Natural killer cell (primary cell): Measurements from ENCODE around the gene GTF2A1L. TPM values are rescaled to one million over a fixed set of nuclear protein-coding genes. Genes with fewer than 3 reads are reported as not detected.

Experiments used
- ATAC-seq, 3 donors: fragments of 150-1000 bp in 2 of 3; fragments of 200-7000 bp in 1 of 3; cut with Tn5 transposase; 1 replicate in 1 of 3; 2 replicates in 2 of 3; pipeline ENCODE4 v1.10.0; 2021; ENCODE audit warnings: mild to moderate bottlenecking in 2 of 3, moderate library complexity in 2 of 3
- DNase-seq, 2 donors: peaks; one replicate each; pipeline versions ENCODE4 v3.0.0 to v3.0.0-alpha.2; 2013 to 2021; ENCODE audit warnings: mixed read lengths in 1 of 2
- H3K27ac ChIP-seq: one replicate; pipeline ENCODE4 v1.5.1; 2013; ENCODE audit warnings: mild to moderate bottlenecking, low read length
- H3K27me3 ChIP-seq: one replicate; pipeline ENCODE4 v1.6.1; 2013; ENCODE audit warnings: low read length; ENCODE audit not compliant: control insufficient read depth, insufficient read depth
- H3K36me3 ChIP-seq: one replicate; pipeline ENCODE4 v1.6.1; 2013; ENCODE audit warnings: low read length; ENCODE audit not compliant: control insufficient read depth, insufficient read depth
- H3K4me1 ChIP-seq: one replicate; pipeline ENCODE4 v1.6.1; 2013; ENCODE audit warnings: low read length; ENCODE audit not compliant: control insufficient read depth, insufficient read depth
- H3K4me3 ChIP-seq: one replicate; pipeline ENCODE4 v1.5.1; 2013; ENCODE audit warnings: low read length
- H3K9me3 ChIP-seq: one replicate; pipeline ENCODE4 v1.6.1; 2013; ENCODE audit warnings: low read length; ENCODE audit not compliant: control insufficient read depth, insufficient read depth
- H3K27ac Mint-ChIP-seq, 2 donors: one replicate each; pipeline ENCODE4 v1.8.0; 2022; ENCODE audit warnings: mild to moderate bottlenecking in 2 of 2, mixed read lengths in 2 of 2, moderate library complexity in 1 of 2
- H3K27me3 Mint-ChIP-seq, 2 donors: one replicate each; pipeline ENCODE4 v1.8.0; 2022; ENCODE audit warnings: low read depth in 2 of 2, mixed read lengths in 2 of 2
- H3K36me3 Mint-ChIP-seq: one replicate; pipeline ENCODE4 v1.8.0; 2022; ENCODE audit warnings: mixed read lengths
- H3K4me1 Mint-ChIP-seq, 2 donors: one replicate each; pipeline ENCODE4 v1.8.0; 2022; ENCODE audit warnings: mixed read lengths in 2 of 2
- H3K4me3 Mint-ChIP-seq: one replicate; pipeline ENCODE4 v1.8.0; 2022; ENCODE audit warnings: mild to moderate bottlenecking, moderate library complexity, mixed read lengths
- H3K9me3 Mint-ChIP-seq, 2 donors: one replicate each; pipeline ENCODE4 v1.8.0; 2022; ENCODE audit warnings: mixed read lengths in 2 of 2
- CTCF ChIP-seq: fragments of 200-600 bp; IDR thresholded peaks from one replicate; pipeline ENCODE4 v1.8.0; 2022; ENCODE audit warnings: antibody characterized with exemption
- WGBS: methylation state at CpG from one replicate; pipeline ENCODE4 v1.1.7; 2013; ENCODE audit warnings: missing lambda C conversion rate; ENCODE audit not compliant: insufficient coverage; 5-methylcytosine and 5-hydroxymethylcytosine counted together
- intact Hi-C: fragments of 100-400 bp; cut with micrococcal nuclease; formaldehyde crosslinking; loops from one replicate; pipeline ENCODE4 v1.14.2; 2022
- total RNA-seq, 4 donors: library from RNA; stranded (reverse); fragments of 120-200 nt in 1 of 4; gene quantifications; one replicate each; pipeline versions ENCODE4 v1.2.3 to v1.2.4, GENCODE V29; 2013 to 2022

Gene GTF2A1L
- total RNA-seq, 3 donors from 2014 or later (not counting 1 experiment from before 2014, with no cell fraction given), result not detected

- no peaks in the 10 kb centered on the region for H3K9me3 ChIP-seq
- ATAC-seq (no peak), DNase-seq (no peak)
- H3K9me3 Mint-ChIP-seq, result peaks cover 0 to 7% of the 10 kb centered on the region in 2 donors
- no peak overlapping the region for H3K4me3 Mint-ChIP-seq
- intact Hi-C loops, result no loop called here
- H3K4me3 ChIP-seq, result no peak overlapping the region
- peaks cover 3 to 9% of the 10 kb centered on the region in 2 donors for H3K27me3 Mint-ChIP-seq
- no peak overlapping the region for H3K27ac ChIP-seq
- H3K36me3 Mint-ChIP-seq, result no peaks in the 10 kb centered on the region
- H3K4me1 Mint-ChIP-seq, result no peaks in the 10 kb centered on the region
- H3K27me3 ChIP-seq, result no peaks in the 10 kb centered on the region
- no peaks in the 10 kb centered on the region for H3K4me1 ChIP-seq
- TF ChIP-seq CTCF, result no peak
- H3K27ac Mint-ChIP-seq, result no peak overlapping the region
- 74% methylated on average over 4 of the region's 7 CpGs for WGBS
- H3K36me3 ChIP-seq, result no peaks in the 10 kb centered on the region
These were observed 97.6 kb downstream of the GTF2A1L start for GRCh38 chr2:48715042-48715899.

- DNase-seq (no peak), ATAC-seq (no peak)
- intact Hi-C loops, result no loop called here
- no peaks in the 10 kb centered on the region for H3K27me3 ChIP-seq
- Mint-ChIP-seq H3K27me3 (peaks cover 6 to 9% of the 10 kb centered on the region in 2 donors), H3K9me3 (peaks cover 3 to 5% of the 10 kb centered on the region in 2 donors), H3K4me3 (no peak overlapping the region), H3K4me1 (no peaks in the 10 kb centered on the region), H3K27ac (no peak overlapping the region), H3K36me3 (no peaks in the 10 kb centered on the region)
- H3K9me3 ChIP-seq, result no peaks in the 10 kb centered on the region
- no peak overlapping the region for H3K27ac ChIP-seq
- H3K4me3 ChIP-seq, result no peak overlapping the region
- no peak for TF ChIP-seq CTCF
- no peaks in the 10 kb centered on the region for H3K4me1 ChIP-seq
- 77% methylated on average over 1 of the region's 1 CpG for WGBS
- H3K36me3 ChIP-seq, result no peaks in the 10 kb centered on the region
These were observed 98.3 kb downstream of the GTF2A1L start for GRCh38 chr2:48715956-48716355.

- H3K36me3 Mint-ChIP-seq, result no peaks in the 10 kb centered on the region
- no peaks in the 10 kb centered on the region for H3K4me1 ChIP-seq
- no peak overlapping the region for H3K27ac Mint-ChIP-seq
- intact Hi-C loops, result no loop called here
- no peaks in the 10 kb centered on the region for H3K36me3 ChIP-seq
- ATAC-seq (no peak), DNase-seq (no peak)
- peaks cover 0 to 8% of the 10 kb centered on the region in 2 donors for H3K27me3 Mint-ChIP-seq
- no peaks in the 10 kb centered on the region for H3K4me1 Mint-ChIP-seq
- no peak overlapping the region for H3K4me3 Mint-ChIP-seq
- no peaks in the 10 kb centered on the region for H3K27me3 ChIP-seq
- no peak overlapping the region for H3K27ac ChIP-seq
- H3K9me3 ChIP-seq, result no peaks in the 10 kb centered on the region
- H3K4me3 ChIP-seq, result no peak overlapping the region
- H3K9me3 Mint-ChIP-seq, result peaks cover 0 to 3% of the 10 kb centered on the region in 2 donors
- TF ChIP-seq CTCF, result no peak
- WGBS, result 55% methylated on average over 3 of the region's 3 CpGs
These were observed 100.2 kb downstream of the GTF2A1L start for GRCh38 chr2:48717846-48718245.
